ENCODE results near the gene WDR62.

WDR62 gene

DNA sequence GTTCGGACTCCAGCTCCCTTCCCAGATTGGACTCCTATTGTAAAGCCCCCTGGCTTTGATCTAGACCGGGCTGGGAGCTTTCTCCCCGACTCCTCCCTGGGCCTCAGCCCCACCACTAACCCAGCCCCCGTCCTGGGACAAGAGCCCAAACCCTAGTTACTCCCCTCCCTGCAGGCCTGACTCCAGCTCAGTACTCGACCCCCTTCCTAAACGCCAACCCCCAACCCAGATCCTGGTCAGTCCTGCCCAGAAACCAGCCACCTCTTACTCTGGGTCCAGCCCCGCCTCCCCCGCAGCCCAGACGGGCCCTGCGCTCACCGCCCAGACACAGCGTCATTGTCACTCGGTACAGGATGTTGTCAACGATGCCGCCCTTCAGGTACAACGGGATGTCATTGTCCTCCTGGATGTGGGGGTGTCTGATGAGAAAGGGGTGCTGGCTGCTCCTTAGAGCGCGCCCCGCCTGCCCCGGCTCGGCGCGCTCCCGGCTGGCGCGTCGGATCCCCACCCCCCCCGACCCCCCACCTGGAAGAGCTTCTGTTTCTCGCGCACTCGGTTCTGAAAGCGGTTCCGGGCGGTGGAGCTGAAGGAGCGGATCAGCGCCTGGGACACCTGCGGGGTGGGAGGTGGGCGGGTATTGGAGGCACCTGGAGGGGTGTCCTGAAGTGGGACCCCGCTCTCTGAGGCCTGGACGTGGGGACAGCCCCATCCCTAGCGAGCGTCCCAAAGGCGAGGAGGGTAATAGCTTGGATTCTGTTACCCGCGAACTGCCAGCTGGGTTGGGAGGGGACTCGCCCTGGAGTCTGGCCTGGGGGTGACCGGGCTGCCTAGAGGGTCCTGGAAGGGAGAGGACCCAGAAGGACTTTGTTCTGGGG is 96.7 kb downstream of the WDR62 start:
- H3K4me3 ChIP-seq (ENCODE audit: low read depth, low read length), result no peak overlapping the region
- no peak for DNase-seq (ENCODE audit: low read depth)
- TF ChIP-seq, protein P1, sequence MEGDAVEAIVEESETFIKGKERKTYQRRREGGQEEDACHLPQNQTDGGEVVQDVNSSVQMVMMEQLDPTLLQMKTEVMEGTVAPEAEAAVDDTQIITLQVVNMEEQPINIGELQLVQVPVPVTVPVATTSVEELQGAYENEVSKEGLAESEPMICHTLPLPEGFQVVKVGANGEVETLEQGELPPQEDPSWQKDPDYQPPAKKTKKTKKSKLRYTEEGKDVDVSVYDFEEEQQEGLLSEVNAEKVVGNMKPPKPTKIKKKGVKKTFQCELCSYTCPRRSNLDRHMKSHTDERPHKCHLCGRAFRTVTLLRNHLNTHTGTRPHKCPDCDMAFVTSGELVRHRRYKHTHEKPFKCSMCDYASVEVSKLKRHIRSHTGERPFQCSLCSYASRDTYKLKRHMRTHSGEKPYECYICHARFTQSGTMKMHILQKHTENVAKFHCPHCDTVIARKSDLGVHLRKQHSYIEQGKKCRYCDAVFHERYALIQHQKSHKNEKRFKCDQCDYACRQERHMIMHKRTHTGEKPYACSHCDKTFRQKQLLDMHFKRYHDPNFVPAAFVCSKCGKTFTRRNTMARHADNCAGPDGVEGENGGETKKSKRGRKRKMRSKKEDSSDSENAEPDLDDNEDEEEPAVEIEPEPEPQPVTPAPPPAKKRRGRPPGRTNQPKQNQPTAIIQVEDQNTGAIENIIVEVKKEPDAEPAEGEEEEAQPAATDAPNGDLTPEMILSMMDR (IDR thresholded peaks at IDR 0.05; ENCODE audit: control insufficient read depth, extremely low read depth, insufficient read depth), result no peak

GRCh38 chr19:36152019-36152351 is 97.3 kb downstream of the WDR62 start:
- H3K4me3 ChIP-seq (ENCODE audit: low read depth, low read length), result no peak overlapping the region
- TF ChIP-seq, protein P1 (IDR thresholded peaks at IDR 0.05; ENCODE audit: control insufficient read depth, extremely low read depth, insufficient read depth), result no peak
- no peak for DNase-seq (ENCODE audit: low read depth)

- TF ChIP-seq, protein P1 (IDR thresholded peaks at IDR 0.05; ENCODE audit: control insufficient read depth, extremely low read depth, insufficient read depth), result no peak
- H3K4me3 ChIP-seq (ENCODE audit: low read depth, low read length), result no peak within 1 kb of the TSS
- no peak for DNase-seq (ENCODE audit: low read depth)
Observed at GRCh38 chr19:36152352-36153091, 97.8 kb downstream of the WDR62 start, which contains the start of gene COX7A1. Gene COX7A1, minus strand, starts transcription at chr19:36152447. Its CDS starts 40 bp downstream, at chr19:36152407.

GRCh38 chr19:36153126-36153525 is 98.4 kb downstream of the WDR62 start:
- TF ChIP-seq, protein P1 (IDR thresholded peaks at IDR 0.05; ENCODE audit: control insufficient read depth, extremely low read depth, insufficient read depth), result no peak
- H3K4me3 ChIP-seq (ENCODE audit: low read depth, low read length), result no peak overlapping the region
- no peak for DNase-seq (ENCODE audit: low read depth)

Measured in LNCaP clone FGC (cell line).